ENCODE data around the gene RNF182. TPM values are rescaled to one million over a fixed set of nuclear protein-coding genes. Genes with fewer than 3 reads are reported as not detected.

RNF182 gene
- total and polyA plus RNA-seq, 10 of the 15 experiments (the other 5 are each of a cell fraction or from before 2014, with no cell fraction given): not detected

GRCh38 chr6:13917141-13917540 is 7.6 kb upstream of the RNF182 start:
- H2AFZ ChIP-seq (ENCODE audit: control insufficient read depth, low read depth, low read length): no peak overlapping the region
- no TSS peak for BruUV-seq (replicated peaks)
- 81% methylated on average over 1 of the region's 1 CpG for WGBS (ENCODE audit: insufficient coverage, insufficient replicate concordance, low lambda C conversion rate, missing lambda C conversion rate)
- peaks cover 0 to 3% of the 10 kb centered on the region in 2 experiments; a peak in 1 of 4 replicates for H3K27me3 ChIP-seq (replicated peaks in 1 of 2; ENCODE audit: control insufficient read depth in 2 of 2, insufficient read depth in 2 of 2, low read length in 1 of 2)
- no peaks in the 10 kb centered on the region for H3K4me1 ChIP-seq (ENCODE audit: control insufficient read depth, insufficient read depth, low read length)
- ChIA-PET CTCF (interaction anchor here (0.7 to 4.4 kb wide), 4 partner anchors 9 to 149 kb away, joined by 3 to 17 read pairs (median 3); no protein-coding TSS in a partner anchor), RAD21 (ENCODE audit: unreplicated experiment) (no interaction called here), POLR2A (no interaction called here), SMC1A (ENCODE audit: uncharacterized antibody, unreplicated experiment) (interaction anchor here (1.0 to 1.6 kb wide), 2 partner anchors 150 to 151 kb away, joined by 3 to 6 read pairs; no protein-coding TSS in a partner anchor)
- no peak overlapping the region for H3K9ac ChIP-seq (ENCODE audit: control insufficient read depth, insufficient read depth, low read length)
- DNase-seq (ENCODE audit: low read depth, low spot score) (no peak), ATAC-seq (no peak), FAIRE-seq (no peak)
- H3K36me3 ChIP-seq (ENCODE audit: control insufficient read depth in 2 of 2, insufficient read depth in 2 of 2, low read length in 1 of 2): no peaks in the 10 kb centered on the region
- no peak overlapping the region for H3K27ac ChIP-seq (ENCODE audit: control insufficient read depth, insufficient read depth)
- intact Hi-C loops (cut with micrococcal nuclease; ENCODE audit: unreplicated experiment) (no loop called here), in situ Hi-C loops (cut with MboI) (loop anchor here (25.0 kb wide), 1 partner anchor 1545 kb away; no protein-coding TSS in a partner anchor)
- TF ChIP-seq RFX5 (IDR thresholded peaks at IDR 0.05; ENCODE audit: low read depth, low read length) (no peak), ZZZ3 (IDR thresholded peaks at IDR 0.05; ENCODE audit: control insufficient read depth, insufficient read length, low read depth) (no peak), MEF2A (IDR thresholded peaks at IDR 0.05; ENCODE audit: insufficient read depth, low read depth, low read length) (no peak), CBFB (IDR thresholded peaks at IDR 0.05; ENCODE audit: low read depth) (no peak), NFXL1 (IDR thresholded peaks at IDR 0.05; ENCODE audit: borderline replicate concordance) (no peak), HDGF (IDR thresholded peaks at IDR 0.05) (no peak), NFIC (IDR thresholded peaks at IDR 0.05; ENCODE audit: low read depth, low read length) (no peak), HDAC2 (IDR thresholded peaks at IDR 0.05) (no peak), NFYB (IDR thresholded peaks at IDR 0.05; ENCODE audit: insufficient read depth, low read depth, low read length) (no peak), CUX1 (IDR thresholded peaks at IDR 0.05; ENCODE audit: insufficient replicate concordance, low read depth, low read length) (no peak), ATF7 (IDR thresholded peaks at IDR 0.05; ENCODE audit: low read depth) (no peak), SREBF2 (IDR thresholded peaks at IDR 0.05; ENCODE audit: low read length) (no peak), NRF1 (conservative IDR thresholded peaks at IDR 0.05; ENCODE audit: low read depth, low read length) (no peak), REST (IDR thresholded peaks at IDR 0.05; ENCODE audit: low read depth, low read length) (no peak), IRF4 (IDR thresholded peaks at IDR 0.05; ENCODE audit: low read depth, low read length) (no peak), MTA3 (IDR thresholded peaks at IDR 0.05; ENCODE audit: borderline replicate concordance, low read length) (no peak), SREBF1 (IDR thresholded peaks at IDR 0.05; ENCODE audit: low read length) (no peak)
- no peak overlapping the region for H3K4me2 ChIP-seq (ENCODE audit: control insufficient read depth, insufficient read depth)
- H4K20me1 ChIP-seq (ENCODE audit: control insufficient read depth, insufficient read depth): no peaks in the 10 kb centered on the region
- H3K9me3 ChIP-seq (replicated peaks; ENCODE audit: control insufficient read depth, insufficient read depth, low read length): no peaks in the 10 kb centered on the region
- no peak overlapping the region for H3K4me3 ChIP-seq
- H3K79me2 ChIP-seq (ENCODE audit: control insufficient read depth, insufficient read depth, low read length): no peaks in the 10 kb centered on the region
